A673 (cell line): ENCODE results near the gene KIFC3. TPM values are rescaled to one million over a fixed set of nuclear protein-coding genes. Genes with fewer than 3 reads are reported as not detected.

ENCODE experiments used
- BruUV-seq: library from RNA; stranded (reverse); fragments of 400-500 nt; replicated peaks from 2 replicates; lab custom pipeline; 2021; lab: Mats Ljungman, UMichigan
- CTCF ChIA-PET: fragments of 300-600 bp; sonication (Branson Sonifier 250); formaldehyde crosslinking; loops from one replicate; lab custom pipeline; 2022; ENCODE audit warnings: antibody characterized with exemption; lab: Charles Lee
- POLR2A ChIA-PET: fragments of 300-600 bp; sonication (Branson Sonifier 250); formaldehyde crosslinking; loops from one replicate; lab custom pipeline; 2022; ENCODE audit warnings: antibody characterized with exemption; ENCODE audit not compliant: low non-redundant PET; lab: Charles Lee
- DNase-seq: peaks from one replicate; pipeline ENCODE4 v3.0.0-alpha.2; 2015; ENCODE audit warnings: low spot score
- H3K27ac ChIP-seq: fragments of 200-600 bp; sonication (generic); 2 replicates; pipeline ENCODE4 v1.5.1; 2016; ENCODE audit warnings: mixed run types, low read depth, mild to moderate bottlenecking, mixed read lengths, antibody characterized with exemption, low read length; ENCODE audit not compliant: poor library complexity, severe bottlenecking
- H3K27me3 ChIP-seq: fragments of 200-600 bp; sonication (generic); replicated peaks from 2 replicates; pipeline ENCODE4 v1.6.1; 2017; ENCODE audit warnings: mixed run types, low read depth, mild to moderate bottlenecking, mixed read lengths, antibody characterized with exemption, low read length; ENCODE audit not compliant: insufficient read depth, poor library complexity
- H3K36me3 ChIP-seq: fragments of 200-600 bp; sonication (generic); 2 replicates; pipeline ENCODE4 v1.6.1; 2016; ENCODE audit warnings: mixed run types, mild to moderate bottlenecking, mixed read lengths, antibody characterized with exemption, low read length; ENCODE audit not compliant: insufficient read depth, poor library complexity, severe bottlenecking
- H3K4me1 ChIP-seq: fragments of 200-600 bp; sonication (generic); 2 replicates; pipeline ENCODE4 v1.6.1; 2017; ENCODE audit warnings: mixed run types, mild to moderate bottlenecking, mixed read lengths, antibody characterized with exemption, low read length; ENCODE audit not compliant: insufficient read depth, poor library complexity, severe bottlenecking
- H3K4me3 ChIP-seq: fragments of 200-600 bp; sonication (generic); 2 replicates; pipeline ENCODE4 v1.5.1; 2016; ENCODE audit warnings: low read depth, mixed run types, mild to moderate bottlenecking, mixed read lengths, low read length; ENCODE audit not compliant: poor library complexity, severe bottlenecking
- H3K9me3 ChIP-seq: fragments of 200-600 bp; sonication (generic); 2 replicates; pipeline ENCODE4 v1.6.1; 2016; ENCODE audit warnings: mixed run types, low read depth, mild to moderate bottlenecking, mixed read lengths, antibody characterized with exemption, low read length; ENCODE audit not compliant: poor library complexity, severe bottlenecking
- EZH2 ChIP-seq: fragments of 200-600 bp; sonication (generic); IDR thresholded peaks from 2 replicates; pipeline ENCODE4 v1.6.1; 2017; ENCODE audit warnings: borderline replicate concordance, low read depth, mild to moderate bottlenecking, mixed read lengths, antibody characterized with exemption, low read length; ENCODE audit not compliant: poor library complexity, severe bottlenecking
- intact Hi-C: fragments of 100-400 bp; cut with micrococcal nuclease; formaldehyde crosslinking; loops from one replicate; pipeline ENCODE4 v1.10.0; 2022; ENCODE audit not compliant: unreplicated experiment
- total RNA-seq: library from RNA; stranded (reverse); gene quantifications from 2 replicates; pipeline ENCODE4 v1.2.3, GENCODE V29; 2021
- TF ChIP-seq, protein P1 (sequence below): fragments of 300-800, 200-600 bp; sonication (generic); conservative IDR thresholded peaks from 2 replicates; pipeline ENCODE4 v1.5.1; 2017; ENCODE audit warnings: low read depth, mild to moderate bottlenecking, antibody characterized with exemption, low read length, moderate library complexity, mixed read lengths

KIFC3 gene
- total RNA-seq, 1 experiment from 2014 or later: 198 TPM

- no TSS peak for BruUV-seq
- CTCF ChIA-PET: no interaction called here
- Histone ChIP-seq H3K27me3 (no peaks in the 10 kb centered on the region), H3K27ac (no peak overlapping the region), H3K36me3 (peaks cover 31% of the 10 kb centered on the region), H3K9me3 (no peaks in the 10 kb centered on the region), H3K4me3 (no peak overlapping the region), H3K4me1 (peaks cover 2% of the 10 kb centered on the region)
- intact Hi-C loops: loop anchor here (10.0 kb wide), 1 partner anchor 157 kb away; no protein-coding TSS in a partner anchor
- TF ChIP-seq EZH2: no peak
- TF ChIP-seq, protein P1, sequence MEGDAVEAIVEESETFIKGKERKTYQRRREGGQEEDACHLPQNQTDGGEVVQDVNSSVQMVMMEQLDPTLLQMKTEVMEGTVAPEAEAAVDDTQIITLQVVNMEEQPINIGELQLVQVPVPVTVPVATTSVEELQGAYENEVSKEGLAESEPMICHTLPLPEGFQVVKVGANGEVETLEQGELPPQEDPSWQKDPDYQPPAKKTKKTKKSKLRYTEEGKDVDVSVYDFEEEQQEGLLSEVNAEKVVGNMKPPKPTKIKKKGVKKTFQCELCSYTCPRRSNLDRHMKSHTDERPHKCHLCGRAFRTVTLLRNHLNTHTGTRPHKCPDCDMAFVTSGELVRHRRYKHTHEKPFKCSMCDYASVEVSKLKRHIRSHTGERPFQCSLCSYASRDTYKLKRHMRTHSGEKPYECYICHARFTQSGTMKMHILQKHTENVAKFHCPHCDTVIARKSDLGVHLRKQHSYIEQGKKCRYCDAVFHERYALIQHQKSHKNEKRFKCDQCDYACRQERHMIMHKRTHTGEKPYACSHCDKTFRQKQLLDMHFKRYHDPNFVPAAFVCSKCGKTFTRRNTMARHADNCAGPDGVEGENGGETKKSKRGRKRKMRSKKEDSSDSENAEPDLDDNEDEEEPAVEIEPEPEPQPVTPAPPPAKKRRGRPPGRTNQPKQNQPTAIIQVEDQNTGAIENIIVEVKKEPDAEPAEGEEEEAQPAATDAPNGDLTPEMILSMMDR: no peak
- POLR2A ChIA-PET: interaction anchor here (0.5 kb wide), 1 partner anchor 273 kb away, joined by 4 read pairs; no protein-coding TSS in a partner anchor
- no peak for DNase-seq
Observed at GRCh38 chr16:57751539-57752202, 50.6 kb downstream of the KIFC3 start.

GRCh38 chr16:57750796-57751538 is 51.3 kb downstream of the KIFC3 start:
- Histone ChIP-seq H3K36me3 (peaks cover 24% of the 10 kb centered on the region), H3K9me3 (no peaks in the 10 kb centered on the region), H3K27ac (no peak overlapping the region), H3K4me3 (no peak overlapping the region), H3K4me1 (no peaks in the 10 kb centered on the region), H3K27me3 (no peaks in the 10 kb centered on the region)
- BruUV-seq: no TSS peak
- intact Hi-C loops: loop anchor here (10.0 kb wide), 1 partner anchor 156 kb away; no protein-coding TSS in a partner anchor
- POLR2A ChIA-PET: interaction anchor here (0.5 kb wide), 1 partner anchor 274 kb away, joined by 4 read pairs; no protein-coding TSS in a partner anchor
- CTCF ChIA-PET: no interaction called here
- no peak for TF ChIP-seq EZH2
- TF ChIP-seq, protein P1: no peak
- DNase-seq: no peak

- POLR2A ChIA-PET: no interaction called here
Observed at GRCh38 chr16:57749856-57750452, 52.3 kb downstream of the KIFC3 start.

More at GRCh38 chr16:57749856-57750452, 52.3 kb downstream of the KIFC3 start:
- CTCF ChIA-PET: no interaction called here
- no peak overlapping the region for H3K27ac ChIP-seq
- no peak for TF ChIP-seq EZH2
- TF ChIP-seq, protein P1: no peak
- no TSS peak for BruUV-seq
- intact Hi-C loops: loop anchor here (10.0 kb wide), 1 partner anchor 155 kb away; no protein-coding TSS in a partner anchor
- no peak overlapping the region for H3K4me3 ChIP-seq
- no peaks in the 10 kb centered on the region for H3K9me3 ChIP-seq
- no peaks in the 10 kb centered on the region for H3K4me1 ChIP-seq
- DNase-seq: no peak
- no peaks in the 10 kb centered on the region for H3K27me3 ChIP-seq
- peaks cover 22% of the 10 kb centered on the region for H3K36me3 ChIP-seq
